Testis (tissue), 3 donors: ENCODE results near the gene ANO3. TPM values are rescaled to one million over a fixed set of nuclear protein-coding genes. Genes with fewer than 3 reads are reported as not detected.

Experiments used
- DNase-seq: peaks from one replicate; pipeline ENCODE4 v3.0.0-alpha.2; 2019
- H3K27ac ChIP-seq, 2 donors: fragments of 200-600 bp; sonication (generic); one replicate each; pipeline ENCODE4 v1.5.1; 2019
- H3K27me3 ChIP-seq: fragments of 200-600 bp; sonication (generic); one replicate; pipeline ENCODE4 v1.5.1; 2019
- H3K36me3 ChIP-seq: fragments of 200-600 bp; sonication (generic); one replicate; pipeline ENCODE4 v1.5.1; 2017; ENCODE audit warnings: low read depth; ENCODE audit errors: missing control alignments
- H3K4me1 ChIP-seq: fragments of 200-600 bp; sonication (generic); one replicate; pipeline ENCODE4 v1.5.1; 2019
- H3K4me3 ChIP-seq, 2 donors: fragments of 200-600 bp; sonication (generic); one replicate each; pipeline ENCODE4 v1.5.1; 2017 to 2019
- H3K9me3 ChIP-seq: fragments of 200-600 bp; sonication (generic); one replicate; pipeline ENCODE4 v1.5.1; 2017
- POLR2A ChIP-seq: fragments of 450-650 bp; IDR thresholded peaks from one replicate; pipeline ENCODE4 v1.6.1; 2017; ENCODE audit warnings: antibody characterized with exemption, mild to moderate bottlenecking, moderate library complexity
- WGBS, 2 donors: methylation state at CpG; one replicate each; pipeline ENCODE4 v1.1.5; 2018; 5-methylcytosine and 5-hydroxymethylcytosine counted together
- intact Hi-C: fragments of 100-400 bp; cut with DNase I; formaldehyde crosslinking; loops from one replicate; pipeline ENCODE4 v1.15.1; 2023; ENCODE audit warnings: low total_unique reads
- polyA plus RNA-seq: library from polyadenylated mRNA; stranded (reverse); fragments of 350-450 nt; fragmentation: Illumina TruSeq; extraction: RNeasy Lipid Tissue Mini Kit (QIAGEN cat#74804); gene quantifications from one replicate; pipeline ENCODE4 v1.2.3, GENCODE V29; 2014; ENCODE audit warnings: low read depth, low replicate concordance; ENCODE audit not compliant: insufficient read depth
- total RNA-seq, 2 donors: library from RNA; depleted of rRNA; stranded (reverse); fragments of >200 nt; gene quantifications; one replicate each; pipeline ENCODE4 v1.2.3, GENCODE V29; 2016
- TF ChIP-seq, protein P1 (sequence below), 3 experiments: fragments of 450-650 bp in 2 of 3; fragments of 200-600 bp in 1 of 3; sonication (generic) in 1 of 3; IDR thresholded peaks; one replicate each; pipeline ENCODE4 v1.5.1; 2016 to 2019; ENCODE audit warnings: antibody characterized with exemption in 3 of 3, mild to moderate bottlenecking in 2 of 3, moderate library complexity in 1 of 3

The ANO3 gene
- total and polyA plus RNA-seq, 3 donors from 2014 or later: 1.9 to 2.4 (median 2.2) TPM

DNA sequence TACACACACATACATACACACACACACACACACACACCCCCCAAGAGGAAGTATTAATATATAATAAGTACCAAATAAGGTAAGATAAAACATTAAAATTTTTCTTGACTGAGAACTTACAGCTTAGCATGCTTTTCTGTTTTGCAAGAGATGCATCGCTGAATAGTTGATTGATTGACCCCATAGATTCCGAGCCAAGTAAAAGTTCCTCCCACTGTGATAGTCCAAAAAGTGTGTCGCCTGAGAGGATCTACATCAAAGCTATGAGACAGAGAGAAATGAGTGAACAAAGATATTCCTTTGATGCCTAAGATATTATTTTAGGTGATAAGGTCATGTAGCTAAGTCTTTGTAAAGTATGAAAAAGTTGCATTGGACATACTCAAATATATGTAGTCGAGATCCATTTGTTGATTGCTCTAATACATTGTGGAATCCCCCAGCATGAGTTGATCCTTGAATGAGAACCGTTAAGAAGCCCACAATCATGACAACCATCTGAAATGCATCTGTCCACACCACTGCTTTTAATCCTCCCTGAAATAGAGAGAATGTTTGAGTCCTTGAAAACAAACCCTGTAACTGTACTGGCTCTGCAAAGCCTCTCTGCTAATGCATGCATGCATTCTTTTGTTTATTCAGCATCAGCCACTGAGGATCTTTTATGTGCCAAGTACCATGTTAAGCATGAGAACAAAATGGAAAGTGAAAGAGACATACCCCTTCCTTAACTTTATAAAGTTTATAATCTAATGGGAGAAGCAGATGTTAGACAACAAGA lies 371.7 kb downstream of the ANO3 start:
- Histone ChIP-seq H3K36me3 (no peaks in the 10 kb centered on the region), H3K4me3 (no peak overlapping the region), H3K9me3 (no peaks in the 10 kb centered on the region), H3K4me1 (no peaks in the 10 kb centered on the region), H3K27me3 (no peaks in the 10 kb centered on the region), H3K27ac (no peak overlapping the region)
- intact Hi-C loops: no loop called here
- DNase-seq: no peak
- 76 to 77% methylated on average over 5 of the region's 5 CpGs for WGBS, 2 donors
- TF ChIP-seq, protein P1, sequence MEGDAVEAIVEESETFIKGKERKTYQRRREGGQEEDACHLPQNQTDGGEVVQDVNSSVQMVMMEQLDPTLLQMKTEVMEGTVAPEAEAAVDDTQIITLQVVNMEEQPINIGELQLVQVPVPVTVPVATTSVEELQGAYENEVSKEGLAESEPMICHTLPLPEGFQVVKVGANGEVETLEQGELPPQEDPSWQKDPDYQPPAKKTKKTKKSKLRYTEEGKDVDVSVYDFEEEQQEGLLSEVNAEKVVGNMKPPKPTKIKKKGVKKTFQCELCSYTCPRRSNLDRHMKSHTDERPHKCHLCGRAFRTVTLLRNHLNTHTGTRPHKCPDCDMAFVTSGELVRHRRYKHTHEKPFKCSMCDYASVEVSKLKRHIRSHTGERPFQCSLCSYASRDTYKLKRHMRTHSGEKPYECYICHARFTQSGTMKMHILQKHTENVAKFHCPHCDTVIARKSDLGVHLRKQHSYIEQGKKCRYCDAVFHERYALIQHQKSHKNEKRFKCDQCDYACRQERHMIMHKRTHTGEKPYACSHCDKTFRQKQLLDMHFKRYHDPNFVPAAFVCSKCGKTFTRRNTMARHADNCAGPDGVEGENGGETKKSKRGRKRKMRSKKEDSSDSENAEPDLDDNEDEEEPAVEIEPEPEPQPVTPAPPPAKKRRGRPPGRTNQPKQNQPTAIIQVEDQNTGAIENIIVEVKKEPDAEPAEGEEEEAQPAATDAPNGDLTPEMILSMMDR (IDR thresholded peaks at IDR 0.05): no peak
- TF ChIP-seq POLR2A: no peak

DNA sequence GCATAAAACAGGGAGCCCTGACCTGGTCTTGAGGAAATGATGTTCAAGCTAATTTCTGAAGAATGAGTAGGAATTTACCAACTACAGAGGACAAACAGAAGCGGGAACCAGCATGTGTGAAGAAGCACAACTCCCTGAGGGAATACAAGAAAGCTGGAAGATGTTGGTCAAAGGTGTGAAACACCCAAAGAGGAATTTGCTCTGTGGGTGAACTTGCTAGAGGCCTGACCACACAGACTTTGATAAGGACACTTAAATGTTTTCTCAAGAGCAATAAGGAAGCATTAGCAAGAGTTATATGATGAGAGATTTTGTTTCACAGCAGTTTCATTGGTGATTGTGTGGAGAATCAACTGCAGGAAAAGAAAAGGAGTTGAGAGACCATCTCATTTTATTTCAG lies 372.3 kb downstream of the ANO3 start:
- DNase-seq: no peak
- intact Hi-C loops: no loop called here
- no peak overlapping the region for H3K27ac ChIP-seq
- no peaks in the 10 kb centered on the region for H3K36me3 ChIP-seq
- 85 to 88% methylated on average over 1 of the region's 1 CpG for WGBS, 2 donors
- no peaks in the 10 kb centered on the region for H3K4me1 ChIP-seq
- H3K4me3 ChIP-seq: no peak overlapping the region
- TF ChIP-seq, protein P1 (IDR thresholded peaks at IDR 0.05): no peak
- no peak for TF ChIP-seq POLR2A
- no peaks in the 10 kb centered on the region for H3K9me3 ChIP-seq
- H3K27me3 ChIP-seq: no peaks in the 10 kb centered on the region

DNA sequence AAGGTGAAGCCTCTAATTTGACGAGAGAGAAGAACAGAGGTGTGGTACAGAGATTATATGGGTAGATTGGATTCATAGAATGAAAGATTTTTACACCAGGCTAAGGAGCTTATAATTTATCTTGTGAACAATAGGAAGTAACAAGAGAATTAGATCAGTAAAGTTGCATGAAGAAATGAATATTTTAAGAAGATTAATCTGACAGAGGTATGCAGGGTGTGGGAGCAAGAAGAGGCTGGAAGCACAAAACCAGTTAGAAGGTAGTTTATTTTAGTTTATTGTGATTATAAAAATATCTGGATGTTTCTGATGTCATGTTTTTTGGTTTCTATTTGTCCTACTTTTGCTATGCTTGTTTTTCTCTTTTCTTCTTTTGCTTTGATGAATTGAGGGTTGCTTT lies 374.3 kb downstream of the ANO3 start:
- Histone ChIP-seq H3K4me3 (no peak overlapping the region), H3K4me1 (no peaks in the 10 kb centered on the region), H3K36me3 (no peaks in the 10 kb centered on the region), H3K27ac (no peak overlapping the region), H3K27me3 (no peaks in the 10 kb centered on the region), H3K9me3 (no peaks in the 10 kb centered on the region)
- no peak for DNase-seq
- intact Hi-C loops: no loop called here
- WGBS, 2 donors: 78 to 85% methylated on average over 1 of the region's 1 CpG
- no peak for TF ChIP-seq POLR2A
- TF ChIP-seq, protein P1 (IDR thresholded peaks at IDR 0.05): no peak

DNA sequence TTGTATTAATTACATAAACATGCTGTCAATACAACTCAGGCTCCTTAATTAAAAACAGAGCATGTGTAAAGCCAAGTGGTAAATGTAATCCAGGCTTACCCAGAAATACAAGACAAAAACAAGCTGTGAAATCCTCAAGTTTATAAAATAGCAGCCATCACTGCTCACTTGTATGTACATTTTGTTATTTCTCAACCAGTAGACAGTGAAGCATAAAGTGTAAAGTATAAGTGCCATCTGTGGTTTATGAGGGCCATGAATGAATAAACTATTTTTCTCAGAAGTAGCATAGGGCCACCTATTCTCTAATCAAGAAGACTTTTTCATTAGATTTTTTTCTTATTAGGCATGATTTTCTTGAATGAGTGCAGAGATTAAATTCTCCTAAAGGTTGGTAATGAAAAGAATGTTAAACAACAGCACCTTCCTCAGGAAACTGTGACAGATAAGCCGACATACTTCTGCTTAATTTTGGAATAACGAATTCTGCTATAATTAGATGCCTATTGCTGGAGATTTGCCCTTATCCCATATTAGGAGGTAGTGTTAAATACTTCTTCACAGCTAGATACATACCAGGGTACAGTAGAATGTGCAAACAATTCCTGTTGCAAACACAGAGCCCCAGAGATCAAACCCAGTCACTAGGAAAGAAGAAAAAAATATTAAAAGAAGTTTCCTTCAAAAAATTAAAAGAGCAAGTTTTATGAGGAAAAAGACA lies 377.0 kb downstream of the ANO3 start:
- TF ChIP-seq POLR2A: no peak
- TF ChIP-seq, protein P1 (IDR thresholded peaks at IDR 0.05): no peak
- DNase-seq: no peak
- H3K4me3 ChIP-seq: no peak overlapping the region
- H3K9me3 ChIP-seq: no peaks in the 10 kb centered on the region
- H3K27me3 ChIP-seq: no peaks in the 10 kb centered on the region
- H3K36me3 ChIP-seq: no peaks in the 10 kb centered on the region
- intact Hi-C loops: no loop called here
- 57 to 69% methylated on average over 2 of the region's 2 CpGs for WGBS, 2 donors
- H3K27ac ChIP-seq: no peak overlapping the region
- H3K4me1 ChIP-seq: no peaks in the 10 kb centered on the region
